Stimulated activated effector memory CD8-positive, alpha-beta T cell treated with anti-CD3 and anti-CD28 coated beads, Interleukin-12 subunit alpha, Interleukin-12 subunit beta, amount 100 ng/mL, for 72 hours (primary cell): Measurements from ENCODE around the gene CAMK1D.

Experiments used
- ATAC-seq: fragments of 150-1000 bp; cut with Tn5 transposase; 2 replicates; pipeline ENCODE4 v1.10.0; 2021
- DNase-seq, 2 donors: peaks; one replicate each; pipeline ENCODE4 v3.0.0; 2021 to 2022; ENCODE audit warnings: low spot score in 2 of 2
- H3K27ac Mint-ChIP-seq: one replicate; pipeline ENCODE4 v1.8.0; 2022; ENCODE audit warnings: mild to moderate bottlenecking, mixed read lengths
- H3K36me3 Mint-ChIP-seq: one replicate; pipeline ENCODE4 v1.8.0; 2022; ENCODE audit warnings: mild to moderate bottlenecking, mixed read lengths
- H3K4me1 Mint-ChIP-seq: one replicate; pipeline ENCODE4 v1.8.0; 2022; ENCODE audit warnings: mixed read lengths
- H3K4me3 Mint-ChIP-seq: one replicate; pipeline ENCODE4 v1.8.0; 2022; ENCODE audit warnings: mild to moderate bottlenecking, mixed read lengths
- H3K9me3 Mint-ChIP-seq: one replicate; pipeline ENCODE4 v1.8.0; 2022; ENCODE audit warnings: mixed read lengths

CAMK1D gene

DNA sequence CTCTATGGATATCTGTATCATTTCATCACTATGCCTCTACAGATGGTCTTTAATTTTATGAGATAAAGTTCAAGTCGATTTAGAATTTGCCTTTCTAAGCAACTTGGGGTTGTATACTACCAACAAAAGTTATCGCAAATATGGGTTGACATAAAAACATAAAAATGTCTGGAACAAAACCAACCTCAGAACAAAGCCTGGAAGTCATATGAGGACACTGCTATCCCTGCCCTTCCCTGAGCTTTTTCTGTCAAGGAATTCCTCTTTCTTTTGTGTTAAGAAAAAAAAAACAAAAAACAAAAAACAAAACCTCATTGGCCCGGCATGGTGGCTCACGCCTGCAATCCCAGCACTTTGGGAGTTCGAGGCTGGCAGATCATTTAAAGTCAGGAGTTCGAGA lies 319.3 kb downstream of the CAMK1D start:
- ATAC-seq, result no peak
- no peak overlapping the region for H3K27ac Mint-ChIP-seq
- no peak overlapping the region for H3K4me3 Mint-ChIP-seq
- H3K36me3 Mint-ChIP-seq, result peaks cover 7% of the 10 kb centered on the region
- peaks cover 6% of the 10 kb centered on the region for H3K4me1 Mint-ChIP-seq
- H3K9me3 Mint-ChIP-seq, result peaks cover 3% of the 10 kb centered on the region
- DNase-seq, result no peak

- no peak overlapping the region for H3K27ac Mint-ChIP-seq
- peaks cover 6% of the 10 kb centered on the region for H3K4me1 Mint-ChIP-seq
- DNase-seq (no peak), ATAC-seq (peak; percentile 83)
- peaks cover 3% of the 10 kb centered on the region for H3K9me3 Mint-ChIP-seq
- peaks cover 7% of the 10 kb centered on the region for H3K36me3 Mint-ChIP-seq
- H3K4me3 Mint-ChIP-seq, result no peak overlapping the region
Observed at GRCh38 chr10:12670004-12670403, 320.7 kb downstream of the CAMK1D start.

GRCh38 chr10:12675186-12675585 lies 325.8 kb downstream of the CAMK1D start:
- Mint-ChIP-seq H3K4me3 (no peak overlapping the region), H3K9me3 (peaks cover 3% of the 10 kb centered on the region), H3K36me3 (peaks cover 10% of the 10 kb centered on the region), H3K27ac (no peak overlapping the region), H3K4me1 (peaks cover 13% of the 10 kb centered on the region)
- no peak for DNase-seq
- ATAC-seq, result no peak

- DNase-seq (no peak), ATAC-seq (no peak)
- Mint-ChIP-seq H3K4me1 (peaks cover 25% of the 10 kb centered on the region), H3K9me3 (no peaks in the 10 kb centered on the region), H3K4me3 (no peak overlapping the region), H3K27ac (no peak overlapping the region), H3K36me3 (peaks cover 17% of the 10 kb centered on the region)
Observed at GRCh38 chr10:12679636-12680035, 330.3 kb downstream of the CAMK1D start.

- DNase-seq (no peak), ATAC-seq (peak; percentile 57)
- Mint-ChIP-seq H3K36me3 (peaks cover 17% of the 10 kb centered on the region), H3K4me3 (peak overlapping the region; percentile 46), H3K27ac (peak overlapping the region; percentile 65), H3K4me1 (peaks cover 27% of the 10 kb centered on the region), H3K9me3 (no peaks in the 10 kb centered on the region)
Observed at GRCh38 chr10:12681252-12681651, 331.9 kb downstream of the CAMK1D start.

- DNase-seq (no peak), ATAC-seq (no peak)
- H3K36me3 Mint-ChIP-seq, result peaks cover 11% of the 10 kb centered on the region
- H3K9me3 Mint-ChIP-seq, result no peaks in the 10 kb centered on the region
- H3K4me3 Mint-ChIP-seq, result no peak overlapping the region
- H3K27ac Mint-ChIP-seq, result no peak overlapping the region
- H3K4me1 Mint-ChIP-seq, result peaks cover 24% of the 10 kb centered on the region
Observed at GRCh38 chr10:12684784-12685183, 335.4 kb downstream of the CAMK1D start.

DNA sequence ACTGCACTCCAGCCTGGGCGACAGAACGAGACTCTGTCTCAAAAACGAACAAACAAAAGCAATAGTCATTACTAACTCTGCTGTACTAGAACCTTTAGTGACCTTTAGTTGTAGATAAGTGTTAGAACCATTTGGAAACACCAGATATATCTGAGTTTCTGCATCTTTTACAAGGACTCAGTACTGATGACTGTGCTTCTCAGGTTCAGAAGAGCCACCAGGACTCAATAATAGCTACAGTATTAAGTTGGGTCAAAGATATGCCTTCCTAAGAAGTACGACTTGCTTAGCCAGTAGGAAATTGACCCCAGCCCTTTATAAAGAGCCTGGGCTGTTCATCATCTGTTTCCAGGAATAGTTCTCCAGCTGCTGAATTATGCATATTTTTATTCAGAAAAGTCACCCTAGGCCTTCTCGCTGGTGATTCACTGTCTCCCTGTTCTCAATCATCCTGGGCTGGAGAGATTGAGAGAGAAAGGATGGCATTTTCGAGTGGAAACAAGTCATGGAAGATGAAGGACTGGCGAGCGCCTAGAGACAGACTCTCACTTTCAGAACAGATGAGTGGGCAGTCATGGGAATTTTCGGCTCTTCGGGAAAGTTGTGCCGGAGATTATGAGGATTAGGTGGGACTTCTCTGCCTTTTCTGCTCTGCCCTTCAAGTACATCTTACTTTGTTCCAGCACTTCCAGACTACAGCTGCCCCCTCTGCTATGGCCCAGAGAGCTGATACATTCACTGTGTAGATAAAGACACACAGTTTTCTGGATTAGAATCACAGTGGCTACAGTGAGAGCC lies 336.1 kb downstream of the CAMK1D start:
- Mint-ChIP-seq H3K36me3 (peaks cover 8% of the 10 kb centered on the region), H3K4me3 (no peak overlapping the region), H3K9me3 (no peaks in the 10 kb centered on the region), H3K27ac (peak overlapping the region; percentile 37), H3K4me1 (peaks cover 31% of the 10 kb centered on the region)
- ATAC-seq (peak; percentile 69), DNase-seq (no peak)

GRCh38 chr10:12687996-12688395 lies 338.6 kb downstream of the CAMK1D start:
- Mint-ChIP-seq H3K4me1 (peaks cover 26% of the 10 kb centered on the region), H3K4me3 (no peak overlapping the region), H3K9me3 (no peaks in the 10 kb centered on the region), H3K36me3 (no peaks in the 10 kb centered on the region), H3K27ac (peak overlapping the region; percentile 26)
- DNase-seq, result no peak
- no peak for ATAC-seq

DNA sequence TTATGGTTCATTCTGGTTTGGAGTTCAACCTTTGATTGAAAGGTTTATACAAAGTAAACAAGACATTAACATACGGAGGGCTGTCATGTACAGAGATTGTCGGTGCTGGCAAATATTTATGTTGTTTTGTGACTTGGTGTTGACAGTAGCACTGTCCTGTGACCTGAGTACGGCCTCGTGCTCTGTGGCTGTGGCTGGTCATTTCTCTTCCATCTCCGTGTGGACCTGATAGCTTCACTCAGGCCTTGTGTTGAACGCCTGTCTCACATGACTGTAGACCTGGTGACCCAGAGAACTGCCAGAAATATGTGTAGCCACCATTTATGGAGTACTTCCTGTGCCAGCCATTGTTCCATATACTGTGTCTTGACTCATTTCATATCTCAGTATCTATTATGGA lies 340.5 kb downstream of the CAMK1D start:
- ATAC-seq (no peak), DNase-seq (no peak)
- no peaks in the 10 kb centered on the region for H3K36me3 Mint-ChIP-seq
- no peaks in the 10 kb centered on the region for H3K9me3 Mint-ChIP-seq
- H3K27ac Mint-ChIP-seq, result peak overlapping the region; percentile 92
- no peak overlapping the region for H3K4me3 Mint-ChIP-seq
- H3K4me1 Mint-ChIP-seq, result peaks cover 26% of the 10 kb centered on the region

DNA sequence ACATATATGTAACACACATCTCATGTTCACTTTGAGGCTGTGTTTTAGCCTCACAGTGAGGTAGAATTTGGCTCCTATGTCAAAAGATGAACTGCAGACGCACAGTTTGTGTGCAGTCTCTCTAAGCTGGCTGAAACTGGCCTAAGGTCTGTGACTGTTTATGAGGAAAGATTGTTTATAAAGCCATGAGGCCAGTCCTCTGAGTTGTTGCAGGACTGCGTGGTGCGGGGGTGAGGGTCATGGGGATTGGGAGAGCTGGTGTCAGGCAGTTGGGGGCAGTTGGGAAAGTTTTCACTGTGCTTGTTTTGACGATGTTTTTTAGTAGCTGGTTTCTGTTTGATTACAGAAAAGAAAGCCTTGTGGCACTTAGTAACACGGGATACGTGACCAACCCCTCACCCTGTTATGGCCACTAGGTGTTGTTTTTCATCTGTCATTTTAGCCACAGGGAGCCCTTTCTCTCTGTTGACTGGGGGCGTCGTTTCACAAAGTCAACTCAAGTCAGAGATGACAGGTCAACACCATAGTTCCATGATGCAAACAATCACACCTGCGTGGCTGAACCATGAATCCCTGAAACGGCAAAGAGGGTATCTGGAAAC lies 341.3 kb downstream of the CAMK1D start:
- H3K27ac Mint-ChIP-seq, result peak overlapping the region; percentile 92
- no peak for DNase-seq
- peak overlapping the region; percentile 22 for H3K4me3 Mint-ChIP-seq
- no peaks in the 10 kb centered on the region for H3K9me3 Mint-ChIP-seq
- peak; percentile 93 for ATAC-seq
- H3K4me1 Mint-ChIP-seq, result peaks cover 19% of the 10 kb centered on the region
- no peaks in the 10 kb centered on the region for H3K36me3 Mint-ChIP-seq

GRCh38 chr10:12691596-12691995 lies 342.2 kb downstream of the CAMK1D start:
- H3K4me1 Mint-ChIP-seq, result peaks cover 15% of the 10 kb centered on the region
- ATAC-seq, result no peak
- no peak overlapping the region for H3K4me3 Mint-ChIP-seq
- no peak for DNase-seq
- H3K9me3 Mint-ChIP-seq, result no peaks in the 10 kb centered on the region
- H3K36me3 Mint-ChIP-seq, result no peaks in the 10 kb centered on the region
- H3K27ac Mint-ChIP-seq, result no peak overlapping the region

DNA sequence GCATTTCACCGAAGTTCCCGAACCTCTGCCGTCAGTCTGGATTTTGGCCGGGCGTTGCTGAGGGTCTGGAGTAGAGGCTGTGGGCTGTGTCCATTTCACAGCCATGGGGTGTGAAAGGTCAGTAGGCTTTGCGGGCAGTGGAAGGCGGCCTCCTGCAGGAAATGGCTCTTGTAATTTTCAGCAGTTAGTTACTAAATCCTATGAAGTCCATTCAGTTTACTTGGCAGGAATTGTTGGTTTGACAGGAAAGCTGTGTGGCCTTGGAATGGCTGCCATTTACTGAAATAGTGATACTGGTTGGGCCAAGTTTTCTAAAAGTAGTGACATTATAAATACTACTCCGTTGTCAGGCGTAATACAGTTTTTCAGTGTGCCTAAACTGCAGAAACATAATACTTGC lies 348.4 kb downstream of the CAMK1D start:
- Mint-ChIP-seq H3K36me3 (peaks cover 22% of the 10 kb centered on the region), H3K27ac (peak overlapping the region; percentile 96), H3K4me1 (peaks cover 51% of the 10 kb centered on the region), H3K4me3 (no peak overlapping the region), H3K9me3 (peaks cover 2% of the 10 kb centered on the region)
- DNase-seq (no peak), ATAC-seq (no peak)

DNA sequence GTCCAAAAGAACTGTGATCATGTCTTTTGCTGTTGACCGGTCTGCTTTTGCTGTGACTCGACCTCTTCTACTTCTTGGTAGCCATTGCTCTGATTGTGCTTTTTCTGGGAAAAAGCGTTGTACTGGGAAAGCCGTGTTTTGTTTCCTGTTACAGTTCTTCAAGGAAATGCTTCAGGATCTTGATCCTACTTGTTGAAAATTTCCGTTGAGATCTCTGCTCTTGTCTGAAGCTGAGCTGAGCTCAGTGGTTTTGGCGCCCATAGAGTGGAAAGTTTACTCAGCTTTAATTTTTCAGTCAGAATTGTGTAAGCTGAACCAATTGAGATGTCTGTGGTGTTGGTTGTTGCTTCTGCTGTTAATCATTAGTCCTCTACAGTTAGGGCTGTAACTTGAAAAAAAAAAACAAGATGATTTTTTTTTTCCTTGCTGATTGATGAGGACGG lies 349.9 kb downstream of the CAMK1D start:
- H3K9me3 Mint-ChIP-seq, result peaks cover 2% of the 10 kb centered on the region
- ATAC-seq, result peak; percentile 95
- peaks cover 62% of the 10 kb centered on the region for H3K4me1 Mint-ChIP-seq
- peak in 1 of 2 donors; percentile 77 for DNase-seq
- peaks cover 28% of the 10 kb centered on the region for H3K36me3 Mint-ChIP-seq
- peak overlapping the region; percentile 33 for H3K4me3 Mint-ChIP-seq
- peak overlapping the region; percentile 96 for H3K27ac Mint-ChIP-seq

DNA sequence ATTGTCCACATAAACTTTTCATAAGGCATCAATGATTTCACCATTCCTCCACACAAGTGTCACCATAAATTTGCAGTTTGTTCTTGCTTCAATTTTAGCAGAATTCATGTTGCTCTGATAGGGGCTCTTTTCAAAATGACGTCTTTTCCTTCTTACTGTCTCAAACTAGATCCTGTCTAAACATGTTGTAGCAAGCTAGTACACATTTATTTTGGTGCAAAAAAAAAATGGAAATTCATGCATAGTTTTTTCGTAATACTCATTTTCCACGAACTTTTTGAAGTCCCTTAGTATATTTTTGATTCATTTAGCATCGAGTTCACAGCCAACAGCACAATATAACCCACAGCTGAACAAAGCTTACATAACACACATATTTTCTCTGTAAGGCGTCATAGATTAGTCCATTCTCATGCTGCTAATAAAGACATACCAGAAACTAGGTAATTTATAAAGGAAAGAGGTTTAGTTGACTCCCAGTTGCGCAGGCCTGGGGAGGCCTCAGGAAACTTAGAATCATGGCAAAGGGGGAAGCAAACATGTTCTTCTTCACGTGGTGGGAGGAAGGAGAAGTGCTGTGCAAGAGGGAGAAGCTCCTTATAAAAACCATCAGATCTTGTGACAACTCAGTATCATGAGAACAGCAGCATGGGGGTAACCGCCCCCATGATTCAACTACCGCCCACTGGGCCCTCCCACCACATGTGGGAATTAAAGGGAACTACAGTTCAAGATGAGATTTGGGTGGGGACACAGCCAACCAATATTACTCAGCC lies 350.6 kb downstream of the CAMK1D start:
- ATAC-seq, result no peak
- peak overlapping the region; percentile 96 for H3K27ac Mint-ChIP-seq
- peaks cover 2% of the 10 kb centered on the region for H3K9me3 Mint-ChIP-seq
- no peak for DNase-seq
- H3K36me3 Mint-ChIP-seq, result peaks cover 28% of the 10 kb centered on the region
- peak overlapping the region; percentile 33 for H3K4me3 Mint-ChIP-seq
- peaks cover 68% of the 10 kb centered on the region for H3K4me1 Mint-ChIP-seq

GRCh38 chr10:12700557-12700874 lies 351.2 kb downstream of the CAMK1D start:
- H3K36me3 Mint-ChIP-seq, result peaks cover 28% of the 10 kb centered on the region
- peaks cover 2% of the 10 kb centered on the region for H3K9me3 Mint-ChIP-seq
- DNase-seq, result no peak
- no peak for ATAC-seq
- peak overlapping the region; percentile 33 for H3K4me3 Mint-ChIP-seq
- peak overlapping the region; percentile 96 for H3K27ac Mint-ChIP-seq
- peaks cover 74% of the 10 kb centered on the region for H3K4me1 Mint-ChIP-seq
